Measurements from ENCODE around the gene HNRNPA1L2. TPM values are rescaled to one million over a fixed set of nuclear protein-coding genes. Genes with fewer than 3 reads are reported as not detected.
"Not testable (repeated sequence)": the region's sequence is repeated elsewhere in the genome, so short reads cannot be mapped to it uniquely, and the experiment has no call there.

Gene HNRNPA1L2
- total RNA-seq, 1 experiment from 2014 or later, result 1.1 TPM

- no peak for DNase-seq (ENCODE audit: low spot score)
Observed at GRCh38 chr13:52644108-52644507, 1.9 kb downstream of the HNRNPA1L2 start.

DNA sequence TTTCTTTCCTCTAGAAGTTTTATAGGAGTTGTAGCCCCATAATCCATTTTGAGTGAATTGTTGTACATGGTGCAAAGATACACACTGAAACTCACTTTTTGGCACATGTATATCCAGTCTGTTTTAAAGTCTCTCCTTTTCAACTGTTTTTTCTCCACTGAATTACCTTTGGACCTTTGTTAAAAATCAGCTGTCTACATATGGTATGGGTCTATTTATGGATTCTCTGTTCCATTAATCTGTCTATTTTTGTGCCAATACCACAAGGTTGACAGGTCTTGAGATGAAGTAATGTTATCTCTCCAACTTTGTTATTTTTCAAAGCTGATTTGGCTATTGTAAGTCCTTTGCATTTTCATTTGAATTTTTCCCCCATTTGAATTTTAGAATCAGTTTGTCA, 4.7 kb downstream of the HNRNPA1L2 start:
- no peak for DNase-seq (ENCODE audit: low spot score)

DNA sequence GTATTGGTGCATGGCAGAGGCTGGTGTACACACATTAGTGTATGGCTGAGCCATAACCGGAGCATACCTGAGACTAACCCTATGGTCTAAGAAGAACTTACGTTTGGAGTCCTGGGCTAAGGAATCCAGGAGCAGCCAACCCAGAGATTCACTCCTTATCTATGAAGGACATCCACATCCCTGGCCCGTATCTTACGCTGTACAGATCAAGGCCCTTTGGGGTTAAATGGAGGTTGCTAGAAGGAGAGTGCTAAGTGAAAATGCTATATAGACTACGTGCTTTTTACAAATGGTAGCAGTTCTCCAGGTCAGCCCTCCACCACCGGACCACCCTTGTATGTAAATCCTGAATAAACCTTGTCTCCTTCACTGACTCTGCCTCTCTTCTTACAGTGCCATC, 8.5 kb downstream of the HNRNPA1L2 start:
- DNase-seq (ENCODE audit: low spot score), result no peak

DNA sequence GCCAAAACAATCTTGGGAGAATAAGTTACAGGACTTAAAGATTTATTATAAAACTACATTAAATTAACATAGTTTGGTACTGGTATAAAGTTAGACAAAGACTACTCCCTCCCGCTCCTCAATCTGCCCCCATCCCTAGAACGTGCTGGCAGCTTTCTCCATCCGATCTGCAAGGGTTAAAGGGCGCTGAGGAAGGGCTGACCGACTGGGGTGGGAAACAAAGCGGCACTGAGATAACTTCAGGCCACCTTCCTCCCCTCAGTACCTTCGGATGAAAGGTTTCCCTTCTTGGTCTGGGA, 9.6 kb downstream of the HNRNPA1L2 start:
- DNase-seq (ENCODE audit: low spot score), result no peak

GRCh38 chr13:52652196-52652979, 10.2 kb downstream of the HNRNPA1L2 start, which contains the start of gene SUGT1:
TSS of gene SUGT1 (plus strand) at chr13:52652836. CDS start at chr13:52652921, 85 bp downstream.
- DNase-seq (ENCODE audit: low spot score), result peak; percentile 99

GRCh38 chr13:52652980-52653303, 10.7 kb downstream of the HNRNPA1L2 start:
- DNase-seq (ENCODE audit: low spot score), result no peak

DNA sequence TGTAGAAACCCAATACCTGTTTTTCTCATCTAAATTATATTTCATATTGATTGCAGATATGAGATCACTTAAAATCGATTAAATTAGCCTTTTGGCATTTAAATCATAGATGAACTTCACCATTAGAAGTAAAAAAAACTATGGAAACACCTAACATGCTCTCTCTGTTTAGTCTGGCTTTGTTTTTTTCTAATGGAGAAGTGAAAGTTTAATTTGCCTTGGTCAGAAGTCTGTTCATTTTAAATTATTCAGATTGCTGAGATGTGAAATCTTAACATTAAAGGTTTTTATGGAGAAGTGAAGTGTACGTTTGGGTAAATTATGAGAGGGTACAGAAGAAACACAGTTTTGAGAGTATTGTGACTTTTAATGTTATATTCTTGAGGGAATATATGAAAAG, 17.1 kb downstream of the HNRNPA1L2 start:
- DNase-seq (ENCODE audit: low spot score), result no peak

GRCh38 chr13:52664272-52664671, 22.0 kb downstream of the HNRNPA1L2 start:
- no peak for DNase-seq (ENCODE audit: low spot score)

GRCh38 chr13:52665325-52665724, 23.1 kb downstream of the HNRNPA1L2 start:
- DNase-seq (ENCODE audit: low spot score), result peak; percentile 62

DNA sequence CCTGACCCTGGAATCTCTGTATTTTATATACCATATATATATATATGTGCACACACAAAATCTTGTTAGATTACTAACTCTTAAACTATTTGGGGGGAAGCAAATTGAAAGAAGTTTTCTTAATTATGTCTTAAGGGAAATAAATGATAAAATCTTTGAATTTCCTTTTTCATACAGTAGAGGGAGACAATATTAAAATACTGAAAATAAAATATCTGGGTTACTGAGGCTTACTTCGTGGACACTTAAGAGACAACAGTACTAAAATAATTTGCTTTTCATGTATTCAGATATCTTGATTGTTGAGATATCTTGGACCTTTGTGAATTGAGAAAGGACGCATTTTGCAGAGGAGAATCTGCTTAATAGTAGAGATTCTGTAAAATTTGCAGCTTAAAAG, 27.4 kb downstream of the HNRNPA1L2 start:
- no peak for DNase-seq (ENCODE audit: low spot score)

GRCh38 chr13:52670726-52671125, 28.5 kb downstream of the HNRNPA1L2 start:
- no peak for DNase-seq (ENCODE audit: low spot score)

DNA sequence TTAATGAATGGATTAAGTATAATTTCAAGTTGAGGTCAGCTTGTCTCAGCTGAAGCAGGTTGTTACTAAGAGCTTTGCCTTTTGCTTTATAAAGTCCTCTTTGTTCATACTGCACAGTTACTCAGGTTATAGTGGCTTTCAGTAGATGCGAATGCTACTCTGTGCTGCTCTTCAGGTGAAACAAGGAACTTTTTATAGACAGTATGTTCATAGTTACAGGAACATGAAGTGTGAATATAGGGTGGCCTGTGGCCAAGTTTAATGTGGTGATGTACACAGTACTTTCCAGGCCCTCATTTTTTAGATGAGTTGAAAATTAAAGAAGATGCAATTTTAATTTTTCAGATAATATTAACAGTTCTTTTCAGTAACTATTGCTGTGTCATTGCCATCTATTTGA, 31.2 kb downstream of the HNRNPA1L2 start:
- DNase-seq (ENCODE audit: low spot score), result no peak

GRCh38 chr13:52677823-52678222, 35.6 kb downstream of the HNRNPA1L2 start:
- no peak for DNase-seq (ENCODE audit: low spot score)

DNA sequence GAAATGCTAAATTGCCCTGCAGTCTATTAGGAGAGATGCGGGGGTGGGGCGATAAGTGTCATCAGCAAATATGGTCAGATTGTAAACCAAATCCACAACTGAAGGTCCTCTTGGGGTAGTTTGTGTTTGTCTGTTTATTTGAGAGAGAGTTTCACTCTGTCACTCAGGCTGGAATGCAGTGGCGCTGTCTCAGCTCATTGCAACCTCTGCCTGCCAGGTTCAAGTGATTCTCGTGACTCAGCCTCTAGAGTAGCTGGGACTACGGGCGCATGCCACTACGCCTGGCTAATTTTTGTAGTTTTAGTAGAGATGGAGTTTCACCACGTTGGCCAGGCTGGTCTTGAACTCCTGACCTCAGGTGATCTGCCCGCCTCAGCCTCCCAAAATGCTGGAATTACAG, 43.6 kb downstream of the HNRNPA1L2 start:
- not testable (repeated sequence) for DNase-seq (ENCODE audit: low spot score)

GRCh38 chr13:52686376-52686775, 44.1 kb downstream of the HNRNPA1L2 start:
- DNase-seq (ENCODE audit: low spot score), result no peak

Other genes with a start within 250 kb of the HNRNPA1L2 start
- gene THSD1, start 236.3 kb upstream of the HNRNPA1L2 start, total RNA-seq (2014; rRNA removed; shearing (Covaris generic)), result 0.37 and 0.92 TPM in 2 replicates
- gene VPS36, start 191.8 kb upstream of the HNRNPA1L2 start, total RNA-seq (2014; rRNA removed; shearing (Covaris generic)), result 30.6 and 32.8 TPM in 2 replicates
- 23.5 and 26.2 TPM in 2 replicates for gene CKAP2, start 187.0 kb upstream of the HNRNPA1L2 start, total RNA-seq (2014; rRNA removed; shearing (Covaris generic))
- gene SUGT1, start 10.4 kb downstream of the HNRNPA1L2 start, total RNA-seq (2014; rRNA removed; shearing (Covaris generic)), result 29.6 and 33.2 TPM in 2 replicates
- not detected in 2 replicates for gene CNMD, start 97.4 kb downstream of the HNRNPA1L2 start, total RNA-seq (2014; rRNA removed; shearing (Covaris generic))
- not detected in 2 replicates for gene PCDH8, start 206.2 kb downstream of the HNRNPA1L2 start, total RNA-seq (2014; rRNA removed; shearing (Covaris generic))

Measured in HT-29 (cell line).